ENCODE results near the gene NHLRC4. TPM values are rescaled to one million over a fixed set of nuclear protein-coding genes. Genes with fewer than 3 reads are reported as not detected.

NHLRC4 gene
- total RNA-seq, 2 experiments from 2014 or later: 0.45 to 0.55 TPM

- CTCF ChIA-PET: no interaction called here
- H3K36me3 ChIP-seq (ENCODE audit: insufficient read depth, low read length): peaks cover 2% of the 10 kb centered on the region
- no peaks in the 10 kb centered on the region for H3K9me3 Mint-ChIP-seq
- H3K27ac ChIP-seq (ENCODE audit: low read depth in 1 of 2, low read length in 2 of 2): peak within 1 kb of the TSS; percentile 84 to 88
- no peaks in the 10 kb centered on the region for H3K27me3 Mint-ChIP-seq
- DNase-seq (peak; percentile 98 to 100 (median 99)), ATAC-seq (ENCODE audit: poor library complexity) (peak; percentile 80)
- H3K36me3 Mint-ChIP-seq (ENCODE audit: low read depth): peaks cover 17% of the 10 kb centered on the region
- H3K4me3 ChIP-seq (ENCODE audit: low read length): peak within 1 kb of the TSS; percentile 80
- peaks cover 42% of the 10 kb centered on the region for H3K4me1 ChIP-seq (ENCODE audit: insufficient read depth, low read length)
- peaks cover 16% of the 10 kb centered on the region for H3K4me1 Mint-ChIP-seq (ENCODE audit: low read depth)
- no peak for TF ChIP-seq CTCF (IDR thresholded peaks at IDR 0.05)
- H3K27ac Mint-ChIP-seq: peak within 1 kb of the TSS; percentile 95
- POLR2A ChIA-PET: interaction anchor here (1.0 to 1.3 kb wide), 5 partner anchors 13 to 62 kb away, joined by 3 to 11 read pairs (median 6); partner anchors contain the start of genes CAPN15 and METTL26
- peak within 1 kb of the TSS; percentile 98 for H3K4me3 Mint-ChIP-seq
- H3K27me3 ChIP-seq (ENCODE audit: control insufficient read depth in 1 of 2, insufficient read depth in 2 of 2, low read length in 2 of 2): no peaks in the 10 kb centered on the region
- H3K9me3 ChIP-seq (ENCODE audit: control insufficient read depth in 1 of 2, insufficient read depth in 1 of 2, low read length in 2 of 2): no peaks in the 10 kb centered on the region
- intact Hi-C loops (cut with DNase I, micrococcal nuclease): loop anchor here (1.0 to 5.0 kb wide), 7 partner anchors 19 to 719 kb away; partner anchors contain the start of genes METTL26 (in 2 of the 2), CAPN15 (in 1 of the 2), PIGQ (in 1 of the 2) and UBE2I (in 1 of the 2)
Observed at GRCh38 chr16:589658-590187, 22.9 kb downstream of the NHLRC4 start, which contains the start of gene RAB40C. Gene RAB40C (plus strand): TSS chr16:590066. CDS start chr16:590292, 226 bp downstream.

GRCh38 chr16:590188-590814 is 23.5 kb downstream of the NHLRC4 start:
- no peak for ATAC-seq (ENCODE audit: poor library complexity)
- TF ChIP-seq CTCF (IDR thresholded peaks at IDR 0.05): no peak
- peaks cover 16% of the 10 kb centered on the region for H3K4me1 Mint-ChIP-seq (ENCODE audit: low read depth)

GRCh38 chr16:590815-591200 is 24.0 kb downstream of the NHLRC4 start:
- CTCF ChIA-PET: no interaction called here
- H3K27me3 Mint-ChIP-seq: no peaks in the 10 kb centered on the region
- H3K36me3 Mint-ChIP-seq (ENCODE audit: low read depth): peaks cover 17% of the 10 kb centered on the region
- Histone ChIP-seq H3K4me1 (ENCODE audit: insufficient read depth, low read length) (peaks cover 42% of the 10 kb centered on the region), H3K9me3 (ENCODE audit: control insufficient read depth in 1 of 2, insufficient read depth in 1 of 2, low read length in 2 of 2) (no peaks in the 10 kb centered on the region), H3K27me3 (ENCODE audit: control insufficient read depth in 1 of 2, insufficient read depth in 2 of 2, low read length in 2 of 2) (no peaks in the 10 kb centered on the region), H3K4me3 (ENCODE audit: low read length) (peak overlapping the region; percentile 61), H3K36me3 (ENCODE audit: insufficient read depth, low read length) (peaks cover 2% of the 10 kb centered on the region), H3K27ac (ENCODE audit: low read depth in 1 of 2, low read length in 2 of 2) (no peak overlapping the region)
- POLR2A ChIA-PET: interaction anchor here (0.6 to 1.3 kb wide), 6 partner anchors 12 to 66 kb away, joined by 3 to 7 read pairs (median 3); partner anchors contain the start of genes CAPN15 and METTL26
- H3K27ac Mint-ChIP-seq: peak overlapping the region; percentile 82
- DNase-seq (no peak), ATAC-seq (ENCODE audit: poor library complexity) (no peak)
- TF ChIP-seq CTCF (IDR thresholded peaks at IDR 0.05): no peak
- H3K4me3 Mint-ChIP-seq: peak overlapping the region; percentile 93
- H3K9me3 Mint-ChIP-seq: no peaks in the 10 kb centered on the region
- H3K4me1 Mint-ChIP-seq (ENCODE audit: low read depth): peaks cover 16% of the 10 kb centered on the region
- intact Hi-C loops (cut with DNase I, micrococcal nuclease): loop anchor here in 1 of 2 experiments (1.0 to 5.0 kb wide), 2 partner anchors 22 to 71 kb away; partner anchors contain the start of gene PIGQ

More at GRCh38 chr16:590188-590814, 23.5 kb downstream of the NHLRC4 start:
- CTCF ChIA-PET: no interaction called here
- peak in 1 of 14 experiments; percentile 23 for DNase-seq
- peak overlapping the region; percentile 93 for H3K4me3 Mint-ChIP-seq
- Histone ChIP-seq H3K9me3 (ENCODE audit: control insufficient read depth in 1 of 2, insufficient read depth in 1 of 2, low read length in 2 of 2) (no peaks in the 10 kb centered on the region), H3K4me3 (ENCODE audit: low read length) (peak overlapping the region; percentile 61), H3K36me3 (ENCODE audit: insufficient read depth, low read length) (peaks cover 2% of the 10 kb centered on the region), H3K4me1 (ENCODE audit: insufficient read depth, low read length) (peaks cover 42% of the 10 kb centered on the region), H3K27me3 (ENCODE audit: control insufficient read depth in 1 of 2, insufficient read depth in 2 of 2, low read length in 2 of 2) (no peaks in the 10 kb centered on the region), H3K27ac (ENCODE audit: low read depth in 1 of 2, low read length in 2 of 2) (peak overlapping the region in 1 of 2 donors; percentile 21)
- peak overlapping the region; percentile 95 for H3K27ac Mint-ChIP-seq
- peaks cover 17% of the 10 kb centered on the region for H3K36me3 Mint-ChIP-seq (ENCODE audit: low read depth)
- POLR2A ChIA-PET: interaction anchor here (0.6 to 1.3 kb wide), 6 partner anchors 13 to 67 kb away, joined by 3 to 7 read pairs (median 3); partner anchors contain the start of genes CAPN15 and METTL26
- intact Hi-C loops (cut with DNase I, micrococcal nuclease): loop anchor here in 1 of 2 experiments (1.0 to 5.0 kb wide), 2 partner anchors 21 to 72 kb away; partner anchors contain the start of gene PIGQ
- no peaks in the 10 kb centered on the region for H3K9me3 Mint-ChIP-seq
- H3K27me3 Mint-ChIP-seq: no peaks in the 10 kb centered on the region
